HG03565 (cell line): ENCODE measurements around the gene FLCN.
"Not testable (repeated sequence)": the region's sequence is repeated elsewhere in the genome, so short reads cannot be mapped to it uniquely, and the experiment has no call there.

Experiments
- ATAC-seq: cut with Tn5 transposase; IDR thresholded peaks from one replicate; pipeline ENCODE4 v1.9.1; 2021; ENCODE audit warnings: mild to moderate bottlenecking, moderate library complexity; ENCODE audit not compliant: unreplicated experiment

Gene FLCN

GRCh38 chr17:17214646-17215436, 22.1 kb downstream of the FLCN start:
- no peak for ATAC-seq

- no peak for ATAC-seq
These were observed 23.2 kb downstream of the FLCN start for GRCh38 chr17:17213775-17214174.

- ATAC-seq = no peak
These were observed 29.0 kb downstream of the FLCN start for GRCh38 chr17:17207998-17208397.

GRCh38 chr17:17206913-17207335, 30.0 kb downstream of the FLCN start:
- ATAC-seq = no peak

GRCh38 chr17:17206124-17206912, 30.6 kb downstream of the FLCN start, which contains the start of gene PLD6:
Gene PLD6, minus strand, starts transcription at chr17:17206333. Its CDS starts 47 bp downstream, at chr17:17206286.
- ATAC-seq = peak; percentile 52

GRCh38 chr17:17205368-17206123, 31.4 kb downstream of the FLCN start:
- ATAC-seq = no peak

GRCh38 chr17:17204635-17205231, 32.2 kb downstream of the FLCN start:
- no peak for ATAC-seq

GRCh38 chr17:17204041-17204591, 32.9 kb downstream of the FLCN start:
- ATAC-seq = no peak

GRCh38 chr17:17203173-17203730, 33.7 kb downstream of the FLCN start:
- no peak for ATAC-seq

GRCh38 chr17:17201907-17202306, 35.1 kb downstream of the FLCN start:
- ATAC-seq = no peak

GRCh38 chr17:17201271-17201670, 35.7 kb downstream of the FLCN start:
- no peak for ATAC-seq

GRCh38 chr17:17200831-17201230, 36.1 kb downstream of the FLCN start:
- ATAC-seq = no peak

- ATAC-seq = no peak
These were observed 36.7 kb downstream of the FLCN start for GRCh38 chr17:17200311-17200710.

- no peak for ATAC-seq
These were observed 38.7 kb downstream of the FLCN start for GRCh38 chr17:17198281-17198680.

- no peak for ATAC-seq
These were observed 40.2 kb downstream of the FLCN start for GRCh38 chr17:17196776-17197175.

- ATAC-seq = not testable (repeated sequence)
These were observed 41.5 kb downstream of the FLCN start for GRCh38 chr17:17195466-17195865.

GRCh38 chr17:17191961-17192381, 45.0 kb downstream of the FLCN start:
- ATAC-seq = no peak

- no peak for ATAC-seq
These were observed 45.6 kb downstream of the FLCN start for GRCh38 chr17:17191346-17191792.

GRCh38 chr17:17190188-17190587, 46.8 kb downstream of the FLCN start:
- ATAC-seq = no peak

GRCh38 chr17:17189559-17189958, 47.4 kb downstream of the FLCN start:
- no peak for ATAC-seq
